ENCODE data around the gene AFAP1L1.

DNA sequence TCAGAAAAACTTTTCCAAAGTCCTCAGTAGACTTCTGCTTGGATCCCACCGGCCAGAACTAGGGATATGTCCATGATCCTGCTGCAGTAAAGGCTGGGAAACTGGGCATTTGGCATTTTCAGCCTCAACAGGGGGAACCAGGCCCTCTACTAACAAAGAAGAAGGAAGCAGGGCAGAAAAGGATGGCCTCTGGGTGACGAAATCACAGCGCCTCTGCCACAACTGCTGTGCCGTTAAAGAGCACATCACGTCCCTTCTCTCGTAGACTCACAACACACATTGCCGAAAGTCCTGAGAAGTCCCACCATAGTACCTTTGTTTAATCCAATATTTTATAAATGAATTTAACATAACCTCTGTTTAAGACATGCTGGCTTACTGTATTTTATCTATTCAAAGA is 10.4 kb upstream of the AFAP1L1 start:
- TF ChIP-seq ZNF565 (CRISPR knock-in tag; conservative IDR thresholded peaks at IDR 0.05; ENCODE audit: low read depth) (no peak), SNAI2 (CRISPR knock-in tag; IDR thresholded peaks at IDR 0.05) (no peak), ESRRG (CRISPR knock-in tag; IDR thresholded peaks at IDR 0.05) (no peak)
- TF ChIP-seq, protein P1, sequence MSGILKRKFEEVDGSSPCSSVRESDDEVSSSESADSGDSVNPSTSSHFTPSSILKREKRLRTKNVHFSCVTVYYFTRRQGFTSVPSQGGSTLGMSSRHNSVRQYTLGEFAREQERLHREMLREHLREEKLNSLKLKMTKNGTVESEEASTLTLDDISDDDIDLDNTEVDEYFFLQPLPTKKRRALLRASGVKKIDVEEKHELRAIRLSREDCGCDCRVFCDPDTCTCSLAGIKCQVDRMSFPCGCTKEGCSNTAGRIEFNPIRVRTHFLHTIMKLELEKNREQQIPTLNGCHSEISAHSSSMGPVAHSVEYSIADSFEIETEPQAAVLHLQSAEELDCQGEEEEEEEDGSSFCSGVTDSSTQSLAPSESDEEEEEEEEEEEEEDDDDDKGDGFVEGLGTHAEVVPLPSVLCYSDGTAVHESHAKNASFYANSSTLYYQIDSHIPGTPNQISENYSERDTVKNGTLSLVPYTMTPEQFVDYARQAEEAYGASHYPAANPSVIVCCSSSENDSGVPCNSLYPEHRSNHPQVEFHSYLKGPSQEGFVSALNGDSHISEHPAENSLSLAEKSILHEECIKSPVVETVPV (CRISPR knock-in tag; IDR thresholded peaks at IDR 0.05) = no peak
- TF ChIP-seq, protein P2, sequence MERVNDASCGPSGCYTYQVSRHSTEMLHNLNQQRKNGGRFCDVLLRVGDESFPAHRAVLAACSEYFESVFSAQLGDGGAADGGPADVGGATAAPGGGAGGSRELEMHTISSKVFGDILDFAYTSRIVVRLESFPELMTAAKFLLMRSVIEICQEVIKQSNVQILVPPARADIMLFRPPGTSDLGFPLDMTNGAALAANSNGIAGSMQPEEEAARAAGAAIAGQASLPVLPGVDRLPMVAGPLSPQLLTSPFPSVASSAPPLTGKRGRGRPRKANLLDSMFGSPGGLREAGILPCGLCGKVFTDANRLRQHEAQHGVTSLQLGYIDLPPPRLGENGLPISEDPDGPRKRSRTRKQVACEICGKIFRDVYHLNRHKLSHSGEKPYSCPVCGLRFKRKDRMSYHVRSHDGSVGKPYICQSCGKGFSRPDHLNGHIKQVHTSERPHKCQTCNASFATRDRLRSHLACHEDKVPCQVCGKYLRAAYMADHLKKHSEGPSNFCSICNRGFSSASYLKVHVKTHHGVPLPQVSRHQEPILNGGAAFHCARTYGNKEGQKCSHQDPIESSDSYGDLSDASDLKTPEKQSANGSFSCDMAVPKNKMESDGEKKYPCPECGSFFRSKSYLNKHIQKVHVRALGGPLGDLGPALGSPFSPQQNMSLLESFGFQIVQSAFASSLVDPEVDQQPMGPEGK (CRISPR knock-in tag; IDR thresholded peaks at IDR 0.05; ENCODE audit: borderline replicate concordance) = no peak
